SU-DHL-6 (cell line): ENCODE results near the gene SLC39A11.

Source experiments
- H2AFZ ChIP-seq: fragments of 200-600 bp; sonication (generic); 2 replicates; pipeline ENCODE4 v1.6.1; 2014; ENCODE audit warnings: low read depth, mild to moderate bottlenecking, moderate library complexity, mixed read lengths, antibody characterized with exemption, low read length; ENCODE audit not compliant: severe bottlenecking
- H3F3A ChIP-seq: fragments of 200-600 bp; shearing (Covaris generic); 2 replicates; pipeline ENCODE4 v1.6.0; 2016; ENCODE audit warnings: antibody characterized with exemption, mild to moderate bottlenecking; ENCODE audit not compliant: insufficient read depth
- H3K27ac ChIP-seq: fragments of 200-600 bp; sonication (generic); 2 replicates; pipeline ENCODE4 v1.5.1; 2016; ENCODE audit warnings: low read depth, mild to moderate bottlenecking, low read length, moderate library complexity, mixed read lengths
- H3K27me3 ChIP-seq: fragments of 200-600 bp; sonication (generic), shearing (Covaris generic); 2 replicates; pipeline ENCODE4 v1.6.0; 2014; ENCODE audit warnings: mild to moderate bottlenecking, low read length
- H3K36me3 ChIP-seq: fragments of 200-600 bp; sonication (generic); 2 replicates; pipeline ENCODE4 v1.6.1; 2014; ENCODE audit warnings: mild to moderate bottlenecking, low read length, mixed read lengths
- H3K4me2 ChIP-seq: fragments of 300-600, 200-600 bp; shearing (Covaris generic), sonication (generic); 2 replicates; pipeline ENCODE4 v1.6.0; 2014; ENCODE audit warnings: low read length, low read depth, mild to moderate bottlenecking; ENCODE audit not compliant: poor library complexity, severe bottlenecking
- H3K4me3 ChIP-seq: fragments of 200-600 bp; sonication (generic); 2 replicates; pipeline ENCODE4 v1.5.1; 2014; ENCODE audit warnings: antibody characterized with exemption, low read length, mild to moderate bottlenecking, mixed read lengths; ENCODE audit not compliant: insufficient read depth, poor library complexity, severe bottlenecking
- H3K79me2 ChIP-seq: fragments of 200-600 bp; sonication (generic); 2 replicates; pipeline ENCODE4 v1.6.1; 2014; ENCODE audit warnings: mild to moderate bottlenecking, low read length, moderate library complexity; ENCODE audit not compliant: insufficient read depth
- H3K9ac ChIP-seq: fragments of 200-600 bp; sonication (generic); 2 replicates; pipeline ENCODE4 v1.7.0; 2014; ENCODE audit warnings: mild to moderate bottlenecking, low read length
- H3K9me2 ChIP-seq: fragments of 200-600 bp; sonication (generic); replicated peaks from 2 replicates; pipeline ENCODE4 v1.6.1; 2014; ENCODE audit warnings: low read length; ENCODE audit not compliant: insufficient read depth
- H3K9me3 ChIP-seq: fragments of 200-600 bp; sonication (generic); 2 replicates; pipeline ENCODE4 v1.6.1; 2014; ENCODE audit warnings: low read length, mixed read lengths; ENCODE audit not compliant: insufficient read depth
- H4K20me1 ChIP-seq: fragments of 200-600 bp; sonication (generic); 2 replicates; pipeline ENCODE4 v1.6.1; 2014; ENCODE audit warnings: low read depth, mild to moderate bottlenecking, antibody characterized with exemption, low read length, moderate library complexity, mixed read lengths
- EZH2phosphoT487 ChIP-seq: fragments of 200-600 bp; sonication (generic), shearing (Covaris generic); conservative IDR thresholded peaks from 2 replicates; pipeline ENCODE4 v1.6.1; 2018; ENCODE audit warnings: mild to moderate bottlenecking, antibody characterized with exemption, low read length, moderate library complexity, mixed read lengths
- TF ChIP-seq, protein P1 (sequence below): fragments of 200-600 bp; sonication (generic); IDR thresholded peaks from one replicate; pipeline ENCODE4 v1.5.1; 2017; ENCODE audit warnings: antibody characterized with exemption, mild to moderate bottlenecking, low read length, moderate library complexity; ENCODE audit not compliant: insufficient read depth, poor library complexity, severe bottlenecking

The SLC39A11 gene

GRCh38 chr17:72624652-72625051 lies 467.8 kb downstream of the SLC39A11 start:
- no peak overlapping the region for H3K27ac ChIP-seq
- no peak overlapping the region for H2AFZ ChIP-seq
- H3K27me3 ChIP-seq = no peaks in the 10 kb centered on the region
- H3F3A ChIP-seq = no peaks in the 10 kb centered on the region
- H3K79me2 ChIP-seq = no peaks in the 10 kb centered on the region
- no peaks in the 10 kb centered on the region for H3K36me3 ChIP-seq
- H3K4me3 ChIP-seq = no peak overlapping the region
- H3K9ac ChIP-seq = no peak overlapping the region
- no peaks in the 10 kb centered on the region for H3K9me2 ChIP-seq
- H4K20me1 ChIP-seq = no peaks in the 10 kb centered on the region
- H3K9me3 ChIP-seq = peaks cover 15% of the 10 kb centered on the region; the same call in 1 of the 2 replicates
- TF ChIP-seq, protein P1, sequence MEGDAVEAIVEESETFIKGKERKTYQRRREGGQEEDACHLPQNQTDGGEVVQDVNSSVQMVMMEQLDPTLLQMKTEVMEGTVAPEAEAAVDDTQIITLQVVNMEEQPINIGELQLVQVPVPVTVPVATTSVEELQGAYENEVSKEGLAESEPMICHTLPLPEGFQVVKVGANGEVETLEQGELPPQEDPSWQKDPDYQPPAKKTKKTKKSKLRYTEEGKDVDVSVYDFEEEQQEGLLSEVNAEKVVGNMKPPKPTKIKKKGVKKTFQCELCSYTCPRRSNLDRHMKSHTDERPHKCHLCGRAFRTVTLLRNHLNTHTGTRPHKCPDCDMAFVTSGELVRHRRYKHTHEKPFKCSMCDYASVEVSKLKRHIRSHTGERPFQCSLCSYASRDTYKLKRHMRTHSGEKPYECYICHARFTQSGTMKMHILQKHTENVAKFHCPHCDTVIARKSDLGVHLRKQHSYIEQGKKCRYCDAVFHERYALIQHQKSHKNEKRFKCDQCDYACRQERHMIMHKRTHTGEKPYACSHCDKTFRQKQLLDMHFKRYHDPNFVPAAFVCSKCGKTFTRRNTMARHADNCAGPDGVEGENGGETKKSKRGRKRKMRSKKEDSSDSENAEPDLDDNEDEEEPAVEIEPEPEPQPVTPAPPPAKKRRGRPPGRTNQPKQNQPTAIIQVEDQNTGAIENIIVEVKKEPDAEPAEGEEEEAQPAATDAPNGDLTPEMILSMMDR = no peak
- TF ChIP-seq EZH2phosphoT487 = no peak
- H3K4me2 ChIP-seq = no peak overlapping the region

- TF ChIP-seq, protein P1 = no peak
- TF ChIP-seq EZH2phosphoT487 = no peak
- no peaks in the 10 kb centered on the region for H3K36me3 ChIP-seq
- peaks cover 15% of the 10 kb centered on the region; the same call in 1 of the 2 replicates for H3K9me3 ChIP-seq
- no peaks in the 10 kb centered on the region for H3K9me2 ChIP-seq
- H2AFZ ChIP-seq = no peak overlapping the region
- no peak overlapping the region for H3K4me3 ChIP-seq
- H4K20me1 ChIP-seq = no peaks in the 10 kb centered on the region
- no peak overlapping the region for H3K27ac ChIP-seq
- H3K9ac ChIP-seq = no peak overlapping the region
- no peaks in the 10 kb centered on the region for H3F3A ChIP-seq
- H3K27me3 ChIP-seq = no peaks in the 10 kb centered on the region
- no peaks in the 10 kb centered on the region for H3K79me2 ChIP-seq
- no peak overlapping the region for H3K4me2 ChIP-seq
Measured at GRCh38 chr17:72624226-72624625, 468.3 kb downstream of the SLC39A11 start.

DNA sequence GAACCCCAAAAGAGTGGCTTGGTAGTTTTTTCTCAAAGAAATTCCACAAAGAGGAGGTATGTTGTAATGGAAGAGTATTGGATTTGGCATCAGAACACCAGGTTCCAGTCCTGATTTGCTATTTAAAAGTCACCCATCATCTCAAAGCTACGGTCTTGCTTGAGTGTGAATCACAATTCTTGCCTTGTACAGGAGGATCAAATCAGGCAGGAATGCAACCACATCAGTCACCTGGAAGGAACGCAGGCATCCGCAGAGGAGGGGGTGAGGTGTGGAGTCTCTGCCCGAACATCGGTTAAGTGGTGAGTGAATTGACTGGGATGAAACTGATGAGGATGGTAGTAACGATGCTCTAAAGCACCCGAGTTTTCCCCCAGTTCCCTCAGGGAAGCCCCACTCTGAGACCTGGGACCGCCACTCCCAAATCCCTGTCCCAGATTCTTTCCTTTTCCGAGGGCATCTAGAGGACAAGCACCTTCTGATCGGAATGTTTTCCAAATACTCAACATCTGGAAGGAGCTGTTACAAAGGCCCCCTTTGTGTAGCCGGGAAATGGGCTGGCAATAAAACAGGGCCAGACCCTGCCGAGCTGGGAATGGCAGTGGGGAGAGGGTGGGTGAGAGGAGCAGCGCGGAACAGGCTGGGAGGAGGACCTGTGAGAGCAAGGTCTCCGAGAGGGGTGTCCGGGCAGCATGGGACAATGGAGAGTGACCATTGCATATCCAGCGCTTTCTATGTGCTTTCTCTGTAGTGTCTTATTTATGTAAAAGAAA lies 469.6 kb downstream of the SLC39A11 start:
- H2AFZ ChIP-seq = no peak overlapping the region
- H3K4me3 ChIP-seq = no peak overlapping the region
- H3K27ac ChIP-seq = no peak overlapping the region
- no peaks in the 10 kb centered on the region for H3K36me3 ChIP-seq
- no peaks in the 10 kb centered on the region for H3K79me2 ChIP-seq
- H3K9me3 ChIP-seq = peaks cover 15% of the 10 kb centered on the region; the same call in 1 of the 2 replicates
- H3K27me3 ChIP-seq = no peaks in the 10 kb centered on the region
- H3K9ac ChIP-seq = no peak overlapping the region
- H4K20me1 ChIP-seq = no peaks in the 10 kb centered on the region
- no peaks in the 10 kb centered on the region for H3F3A ChIP-seq
- TF ChIP-seq, protein P1 = no peak
- H3K9me2 ChIP-seq = no peaks in the 10 kb centered on the region
- H3K4me2 ChIP-seq = no peak overlapping the region
